ENCODE data around the gene R3HDM1.

DNA sequence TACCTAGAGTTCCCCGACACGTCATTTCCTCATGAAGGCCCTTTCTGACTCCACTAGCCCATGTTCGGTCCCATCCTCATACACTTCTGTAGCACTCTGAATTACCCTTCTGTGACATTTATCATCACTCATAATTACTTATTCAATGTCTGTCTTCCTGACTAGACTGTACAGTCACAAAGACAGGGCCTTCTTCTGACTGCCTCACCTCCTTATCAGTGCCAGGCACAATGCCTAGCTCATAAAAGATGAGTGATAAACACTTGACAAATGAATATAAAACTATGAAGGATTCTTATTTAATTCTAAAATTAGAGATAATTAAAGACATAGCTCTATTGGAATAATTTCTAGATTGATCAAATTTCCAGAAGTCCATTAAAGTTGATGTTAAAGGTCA, 208.9 kb downstream of the R3HDM1 start:
- TF ChIP-seq, protein P1, sequence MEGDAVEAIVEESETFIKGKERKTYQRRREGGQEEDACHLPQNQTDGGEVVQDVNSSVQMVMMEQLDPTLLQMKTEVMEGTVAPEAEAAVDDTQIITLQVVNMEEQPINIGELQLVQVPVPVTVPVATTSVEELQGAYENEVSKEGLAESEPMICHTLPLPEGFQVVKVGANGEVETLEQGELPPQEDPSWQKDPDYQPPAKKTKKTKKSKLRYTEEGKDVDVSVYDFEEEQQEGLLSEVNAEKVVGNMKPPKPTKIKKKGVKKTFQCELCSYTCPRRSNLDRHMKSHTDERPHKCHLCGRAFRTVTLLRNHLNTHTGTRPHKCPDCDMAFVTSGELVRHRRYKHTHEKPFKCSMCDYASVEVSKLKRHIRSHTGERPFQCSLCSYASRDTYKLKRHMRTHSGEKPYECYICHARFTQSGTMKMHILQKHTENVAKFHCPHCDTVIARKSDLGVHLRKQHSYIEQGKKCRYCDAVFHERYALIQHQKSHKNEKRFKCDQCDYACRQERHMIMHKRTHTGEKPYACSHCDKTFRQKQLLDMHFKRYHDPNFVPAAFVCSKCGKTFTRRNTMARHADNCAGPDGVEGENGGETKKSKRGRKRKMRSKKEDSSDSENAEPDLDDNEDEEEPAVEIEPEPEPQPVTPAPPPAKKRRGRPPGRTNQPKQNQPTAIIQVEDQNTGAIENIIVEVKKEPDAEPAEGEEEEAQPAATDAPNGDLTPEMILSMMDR (IDR thresholded peaks at IDR 0.05) = no peak
- no peak for TF ChIP-seq POLR2A (IDR thresholded peaks at IDR 0.05)

Measured in prostate gland (tissue), 2 donors.